Glomerular visceral epithelial cell (primary cell): ENCODE measurements around the gene TTYH1.

Experiments
- DNase-seq: peaks from one replicate; pipeline ENCODE4 v3.0.0-alpha.2; 2016; ENCODE audit errors: extremely low spot score

Gene TTYH1

DNA sequence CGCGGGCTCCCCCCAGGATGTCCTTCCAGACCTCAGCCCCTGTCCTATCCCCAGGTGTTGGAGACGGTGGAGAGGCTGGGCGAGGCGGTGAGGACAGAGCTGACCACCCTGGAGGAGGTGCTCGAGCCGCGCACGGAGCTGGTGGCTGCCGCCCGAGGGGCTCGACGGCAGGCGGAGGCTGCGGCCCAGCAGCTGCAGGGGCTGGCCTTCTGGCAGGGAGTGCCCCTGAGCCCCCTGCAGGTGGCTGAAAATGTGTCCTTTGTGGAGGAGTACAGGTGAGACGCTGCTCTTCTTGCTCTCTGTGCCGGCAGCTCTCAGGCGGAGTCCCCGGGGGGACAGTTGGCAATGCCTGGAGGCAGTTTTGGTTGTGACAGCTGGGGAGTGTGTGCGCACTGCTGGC is 6.9 kb downstream of the TTYH1 start:
- DNase-seq, result no peak

DNA sequence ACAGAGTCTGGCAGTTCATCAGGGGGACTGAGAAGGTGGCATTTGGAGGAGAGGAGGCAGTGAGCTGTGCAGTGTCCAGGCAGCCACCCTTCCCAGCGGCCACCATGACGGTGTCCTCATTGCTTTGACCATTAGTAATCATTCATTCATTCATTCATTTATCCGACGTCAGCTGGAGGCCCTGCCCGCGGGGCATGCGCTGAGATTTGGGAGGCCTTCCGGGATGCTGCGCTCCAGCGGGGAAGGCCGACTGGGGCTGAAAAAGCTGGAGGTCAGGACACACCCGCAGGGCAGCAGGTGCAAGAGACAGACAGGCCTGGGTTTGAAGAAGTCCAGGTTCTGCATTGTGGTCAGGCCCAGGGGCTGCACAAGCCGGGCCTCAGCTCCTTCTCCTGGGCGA is 8.9 kb downstream of the TTYH1 start:
- no peak for DNase-seq

DNA sequence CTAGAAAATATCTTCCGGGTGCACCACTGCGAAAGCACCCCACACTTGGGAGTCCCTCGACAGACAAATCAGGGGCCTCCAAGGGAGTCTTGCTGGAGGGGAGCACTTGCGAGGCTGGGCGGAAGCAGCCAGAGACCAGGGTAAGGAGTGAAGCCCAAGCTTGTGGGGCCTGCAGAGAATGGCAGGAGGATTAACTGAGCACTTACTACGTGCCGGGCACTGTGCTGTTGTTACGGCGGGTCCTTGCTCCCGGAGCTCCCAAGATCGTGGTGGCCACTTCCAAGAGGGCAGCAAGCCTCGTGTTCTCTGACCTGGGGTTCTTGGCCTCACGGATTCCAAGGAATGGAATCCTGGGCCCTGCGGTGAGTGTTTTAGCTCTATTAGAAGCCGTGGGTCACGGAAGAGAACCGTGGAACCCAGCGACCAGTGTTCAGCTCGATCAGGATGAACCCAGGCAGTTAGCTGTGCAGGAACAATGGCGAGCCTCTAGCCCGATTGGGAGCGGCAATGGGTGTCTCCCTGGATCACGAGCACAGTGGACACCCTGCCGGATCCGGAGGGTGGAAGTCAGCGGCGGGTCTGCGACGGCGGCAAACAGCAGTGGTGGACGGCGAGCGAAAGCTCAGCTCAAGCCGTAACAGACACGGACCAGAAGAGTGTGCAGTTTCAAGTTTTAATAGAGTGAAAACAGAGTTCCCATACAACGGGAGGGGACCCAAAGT is 9.6 kb downstream of the TTYH1 start:
- no peak for DNase-seq

DNA sequence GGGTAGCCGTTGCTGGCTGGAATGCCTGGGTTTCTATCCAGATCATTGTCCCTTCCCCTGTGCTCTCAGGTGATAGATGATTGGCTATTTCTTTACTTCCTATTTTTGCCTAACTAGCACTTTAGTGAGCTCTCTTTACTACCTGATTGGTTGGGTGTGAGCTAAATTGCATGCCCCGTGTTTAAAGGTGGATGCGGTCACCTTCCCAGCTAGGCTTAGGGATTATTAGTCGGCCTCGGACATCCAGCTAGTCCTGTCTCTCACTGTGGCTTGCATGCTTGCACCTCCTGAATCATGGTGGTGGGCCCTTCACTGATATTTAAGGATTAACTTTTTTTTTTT is 10.1 kb downstream of the TTYH1 start:
- DNase-seq, result no peak

DNA sequence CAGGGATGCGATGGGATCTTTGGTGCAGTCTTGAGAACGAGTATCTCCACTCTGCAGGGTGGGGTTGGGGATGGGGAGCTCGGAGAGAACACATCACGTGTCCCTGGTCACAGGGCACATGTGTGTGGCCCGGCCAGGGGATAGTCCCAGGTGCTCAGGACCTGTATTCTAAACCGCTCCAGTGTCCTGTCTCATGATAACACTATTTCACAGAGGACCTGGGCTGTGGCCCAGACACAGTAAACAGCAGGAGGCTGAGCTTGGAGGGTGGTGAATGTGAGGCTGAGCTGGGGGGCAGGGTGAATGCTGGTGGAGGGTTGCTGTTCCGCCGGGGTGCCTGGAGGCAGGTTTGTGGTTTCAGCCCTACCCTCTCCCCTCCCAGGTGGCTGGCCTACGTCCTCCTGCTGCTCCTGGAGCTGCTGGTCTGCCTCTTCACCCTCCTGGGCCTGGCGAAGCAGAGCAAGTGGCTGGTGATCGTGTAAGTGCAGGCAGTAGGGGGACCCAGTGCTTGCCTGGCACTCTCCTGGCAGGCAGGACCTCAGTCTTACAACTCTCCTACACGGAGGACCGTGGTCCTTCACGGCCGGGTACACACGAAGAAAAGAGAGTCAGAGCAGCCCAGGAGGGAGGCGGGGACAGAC is 11.1 kb downstream of the TTYH1 start:
- DNase-seq, result no peak

DNA sequence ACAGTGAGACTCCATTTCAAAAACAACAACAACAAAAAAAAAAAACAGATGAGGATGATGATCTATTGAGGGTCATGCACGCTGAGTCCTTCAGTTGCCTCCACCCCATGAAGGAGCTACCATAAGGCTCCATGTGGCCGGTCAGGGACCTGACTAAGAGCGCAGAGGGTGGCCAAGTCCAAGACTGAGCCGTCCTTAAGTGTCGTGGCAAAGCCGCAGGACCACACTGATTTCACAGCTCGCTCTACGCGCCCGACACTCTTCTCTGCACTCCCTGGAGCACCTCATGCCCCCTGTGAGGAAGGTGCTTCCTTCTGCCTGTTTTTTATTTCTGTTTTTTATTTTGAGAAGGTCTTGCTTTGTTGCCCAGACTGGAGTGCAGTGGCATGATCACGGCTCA is 12.3 kb downstream of the TTYH1 start:
- no peak for DNase-seq

DNA sequence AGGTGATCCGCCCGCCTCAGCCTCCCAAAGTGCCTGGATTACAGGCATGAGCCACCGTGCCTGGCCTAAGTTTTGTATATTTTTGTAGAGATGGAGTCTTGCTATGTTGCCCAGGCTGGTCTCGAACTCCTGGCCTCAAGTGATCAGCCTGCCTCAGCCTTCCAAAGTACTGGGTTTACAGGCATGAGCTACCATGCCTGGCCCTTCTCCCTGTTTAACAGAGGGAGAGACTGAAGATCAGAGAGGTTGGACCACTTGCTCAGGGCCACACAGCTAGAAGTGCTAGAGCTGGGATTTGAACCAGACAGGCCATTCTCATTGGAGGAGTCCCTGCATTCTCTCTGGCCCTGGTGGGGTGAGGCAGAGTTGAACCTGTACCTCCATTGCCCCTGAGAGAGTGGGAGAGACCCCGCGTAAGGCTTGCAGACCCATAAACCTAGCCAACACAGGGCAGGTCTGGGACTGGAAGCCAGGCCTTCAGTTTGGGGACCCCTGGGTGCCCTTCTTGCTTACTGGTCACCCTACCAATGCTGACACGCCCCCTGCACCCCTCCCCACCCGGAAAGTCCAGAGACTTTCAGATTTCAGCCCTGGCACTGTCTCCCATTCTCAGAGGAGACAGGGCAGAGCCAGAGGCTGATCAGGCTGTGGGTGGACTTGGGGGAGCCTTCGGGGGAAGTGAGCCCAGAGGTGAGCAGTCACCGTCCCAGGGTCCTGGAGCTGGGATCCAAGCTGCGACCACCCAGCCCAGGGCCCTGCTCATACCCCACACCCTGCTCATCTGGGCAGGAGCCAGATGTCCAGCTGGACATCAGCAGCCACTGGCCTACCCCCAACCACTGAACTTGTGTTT is 13.3 kb downstream of the TTYH1 start:
- DNase-seq, result no peak

DNA sequence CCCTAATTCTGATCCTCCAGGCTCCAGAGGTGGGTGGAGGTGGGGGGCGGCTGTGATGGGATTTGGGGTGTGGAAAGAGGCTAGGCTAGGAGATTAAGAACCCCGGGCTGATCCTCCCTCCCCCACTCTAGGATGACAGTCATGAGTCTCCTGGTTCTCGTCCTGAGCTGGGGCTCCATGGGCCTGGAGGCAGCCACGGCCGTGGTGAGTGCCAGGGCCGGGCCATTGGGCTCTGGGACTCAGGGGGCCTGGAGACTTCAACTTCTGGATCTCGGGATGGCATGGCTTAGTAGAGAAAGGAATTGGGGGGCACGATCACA is 13.9 kb downstream of the TTYH1 start:
- DNase-seq, result no peak

DNA sequence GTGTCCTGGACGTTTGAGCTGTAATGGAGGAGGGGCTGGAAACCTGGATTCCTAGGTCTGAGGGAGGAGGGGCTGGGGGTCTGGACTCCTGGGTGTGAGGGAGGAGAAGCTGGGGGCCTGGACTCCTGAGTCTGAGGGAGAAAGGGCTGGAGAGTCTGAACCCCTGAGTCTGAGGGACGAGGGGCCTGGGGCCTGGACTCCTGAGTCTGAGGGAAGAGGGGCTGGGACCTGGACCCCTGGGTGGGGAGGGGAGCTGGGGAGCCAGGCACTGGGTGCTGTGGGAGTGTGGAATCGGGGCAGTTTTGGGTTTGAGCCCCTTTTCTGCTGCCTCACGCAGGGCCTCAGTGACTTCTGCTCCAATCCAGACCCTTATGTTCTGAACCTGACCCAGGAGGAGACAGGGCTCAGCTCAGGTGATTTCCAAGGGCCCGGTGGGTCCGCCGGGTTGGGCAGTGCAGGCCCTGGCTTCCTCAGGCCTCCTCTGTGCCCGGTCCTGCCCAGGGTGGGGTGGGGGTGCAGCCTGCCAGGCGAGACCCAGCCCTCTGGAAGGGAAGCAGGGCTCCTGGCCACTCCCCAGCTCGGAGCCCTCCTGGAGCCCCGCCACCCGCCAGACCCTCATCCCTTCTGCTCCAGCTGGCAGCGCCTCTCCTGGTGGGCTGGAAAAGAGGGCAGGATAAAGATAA is 14.4 kb downstream of the TTYH1 start:
- DNase-seq, result no peak

DNA sequence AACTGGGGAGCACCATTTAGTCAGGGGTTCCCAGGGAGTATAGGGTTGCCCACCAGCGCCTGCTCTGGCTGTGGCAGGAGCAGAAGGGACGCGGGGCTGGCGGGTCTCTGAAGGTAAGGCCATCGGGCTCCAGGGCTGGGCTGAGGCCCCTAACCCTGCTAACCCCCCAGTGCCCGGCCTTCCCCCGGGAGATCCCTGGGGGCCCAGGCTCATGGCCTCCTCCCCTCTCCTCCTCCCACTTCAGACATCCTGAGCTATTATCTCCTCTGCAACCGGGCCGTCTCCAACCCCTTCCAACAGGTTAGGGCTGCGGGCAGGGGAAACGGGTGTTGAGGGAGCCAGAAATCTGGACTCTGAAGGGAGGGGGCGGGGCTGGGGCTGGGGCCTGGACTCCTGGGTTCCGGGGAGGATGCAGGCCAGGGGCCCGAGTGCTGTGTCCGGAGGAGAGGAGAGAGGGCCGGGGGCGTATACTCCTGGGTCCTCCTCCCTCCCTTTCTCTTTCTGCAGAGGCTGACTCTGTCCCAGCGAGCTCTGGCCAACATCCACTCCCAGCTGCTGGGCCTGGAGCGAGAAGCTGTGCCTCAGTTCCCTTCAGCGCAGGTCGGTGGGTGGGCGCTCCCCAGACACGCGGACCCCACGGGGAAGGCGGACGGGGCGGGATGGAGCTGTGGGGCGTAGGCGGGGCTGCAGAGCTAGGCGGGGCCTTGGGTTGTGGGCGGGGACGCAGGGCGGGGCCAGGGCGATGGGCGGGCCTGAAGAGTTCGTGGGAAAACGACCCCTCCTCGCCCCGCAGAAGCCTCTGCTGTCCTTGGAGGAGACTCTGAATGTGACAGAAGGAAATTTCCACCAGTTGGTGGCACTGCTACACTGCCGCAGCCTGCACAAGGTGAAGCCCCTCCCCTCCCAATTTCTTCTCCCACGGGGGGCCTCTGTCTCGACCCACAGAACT is 15.3 kb downstream of the TTYH1 start:
- DNase-seq, result peak; percentile 29

DNA sequence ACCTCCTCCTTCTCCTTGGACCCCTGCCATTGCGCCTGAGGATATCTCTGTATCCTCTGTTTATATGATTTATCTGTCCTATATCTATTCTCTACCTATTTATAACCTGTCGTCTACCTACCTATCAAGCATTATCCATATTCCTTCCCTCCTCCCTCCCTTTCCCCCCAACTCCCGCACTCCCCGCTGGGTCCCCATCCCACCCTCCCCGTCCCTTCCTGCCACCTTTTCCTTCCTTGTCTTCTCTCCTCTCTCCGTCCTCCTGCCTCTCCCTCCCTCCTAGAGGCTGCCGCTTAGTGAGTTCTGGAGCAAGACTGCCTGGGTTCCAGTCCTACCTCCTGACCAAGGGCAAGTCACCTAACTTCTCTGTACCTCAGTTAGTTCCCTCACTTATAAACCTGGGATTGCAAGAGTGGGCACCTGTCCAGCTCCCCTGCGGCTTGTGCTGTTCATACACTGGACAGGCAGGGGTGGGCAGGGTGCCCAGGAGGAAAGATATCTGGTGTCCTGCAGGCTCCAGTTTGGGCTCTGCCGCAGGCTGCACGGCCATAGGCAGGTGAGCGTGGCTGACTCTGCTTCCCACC is 16.1 kb downstream of the TTYH1 start:
- peak; percentile 72 for DNase-seq

DNA sequence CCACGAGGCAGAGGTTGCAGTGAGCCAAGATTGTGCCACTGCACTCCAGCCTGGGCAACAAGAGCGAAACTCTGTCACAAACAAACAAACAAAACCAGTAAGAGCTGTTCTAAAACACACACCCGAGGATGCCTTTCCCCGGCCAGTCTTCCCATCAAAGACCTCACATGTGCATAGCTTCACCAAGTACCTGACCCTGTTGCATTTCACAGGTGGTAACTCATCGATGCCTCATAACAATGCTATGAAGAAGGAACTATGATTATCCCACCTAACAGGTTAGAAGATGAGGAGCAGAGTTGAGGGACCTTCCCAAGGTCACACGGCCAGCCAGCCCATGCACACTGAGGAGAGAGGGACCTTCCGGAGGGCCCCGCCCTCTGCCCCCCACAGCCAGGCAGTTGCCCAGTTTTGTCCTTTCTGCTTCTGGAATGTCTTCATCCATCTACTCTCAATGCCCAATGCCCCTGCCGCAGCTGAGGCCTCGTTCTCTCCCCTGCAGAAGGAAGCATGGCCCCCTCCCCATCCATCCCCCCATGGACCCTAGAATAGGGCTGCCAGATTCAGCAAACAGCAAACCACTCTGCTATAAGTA is 17.0 kb downstream of the TTYH1 start:
- no peak for DNase-seq

DNA sequence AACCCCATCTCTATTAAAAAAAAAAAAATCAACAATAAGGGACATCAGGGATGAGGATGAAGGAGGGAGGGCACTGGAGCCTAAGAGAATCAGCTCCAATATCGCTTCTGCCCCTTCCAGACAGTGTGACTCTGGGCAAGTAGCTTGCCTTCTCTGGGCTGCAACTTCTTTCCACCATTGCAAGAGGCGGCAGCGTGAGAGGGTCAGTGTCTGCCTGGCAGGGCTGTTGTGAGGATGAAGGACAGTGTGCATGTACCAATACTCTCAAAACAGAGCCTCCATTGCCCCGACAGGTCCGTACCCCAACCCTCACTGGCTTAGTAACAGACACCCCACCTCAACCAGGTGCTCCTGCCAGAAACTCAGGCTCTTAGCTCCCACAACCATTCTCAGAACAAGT is 18.4 kb downstream of the TTYH1 start:
- DNase-seq, result no peak

DNA sequence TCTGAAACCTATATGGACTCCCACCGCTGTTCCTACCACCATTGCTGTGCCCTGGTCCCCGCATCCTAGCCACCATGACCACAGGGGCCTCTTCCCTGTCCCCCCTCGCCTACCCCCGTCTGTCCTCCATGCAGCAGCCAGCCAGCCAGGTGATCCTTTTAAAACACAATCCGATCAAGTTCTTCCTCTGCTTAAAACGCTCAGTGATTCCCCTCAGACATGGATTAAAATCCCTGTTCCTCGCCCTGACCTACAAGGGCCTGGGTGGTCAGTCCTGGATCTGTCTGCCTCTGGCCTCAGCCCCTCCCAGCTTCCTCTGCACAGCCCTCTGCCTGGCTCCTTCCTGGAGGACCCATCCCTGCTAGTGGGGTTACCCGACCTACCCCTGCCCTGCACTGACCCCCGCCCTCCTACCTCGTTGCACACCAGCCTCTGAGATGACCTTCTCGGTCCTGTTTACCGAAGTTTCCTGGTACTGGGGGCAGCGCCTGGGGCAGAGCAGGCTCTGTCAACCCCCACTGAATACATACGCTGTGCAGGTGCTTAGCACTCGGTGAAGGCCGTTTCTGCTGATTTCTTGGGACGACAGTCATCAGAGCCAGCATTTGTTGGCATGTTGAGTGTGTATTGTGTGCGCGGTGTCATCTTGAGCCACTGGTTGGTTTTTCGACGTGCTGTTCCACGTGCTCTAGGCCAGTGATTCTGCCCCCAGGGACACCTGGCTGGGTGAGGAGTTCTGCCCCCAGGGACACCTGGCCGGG is 19.0 kb downstream of the TTYH1 start:
- DNase-seq, result no peak

DNA sequence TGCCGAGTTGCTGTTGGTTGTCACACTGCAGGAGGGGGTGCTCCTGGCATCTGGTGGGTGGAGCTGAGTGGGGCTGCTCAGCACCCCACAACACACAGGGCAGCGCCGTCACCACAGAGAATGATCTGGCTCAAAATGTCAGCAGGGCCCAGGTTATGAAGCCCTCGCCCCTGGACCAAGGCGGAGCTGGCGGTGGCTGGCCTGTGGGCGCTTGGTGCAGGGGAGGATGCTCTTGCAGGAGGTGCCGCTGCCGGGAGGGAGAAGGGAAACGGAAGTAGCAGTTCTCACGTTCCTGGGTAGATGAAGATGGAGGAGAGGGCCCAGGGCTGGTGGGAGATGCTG is 19.6 kb downstream of the TTYH1 start:
- DNase-seq, result no peak

DNA sequence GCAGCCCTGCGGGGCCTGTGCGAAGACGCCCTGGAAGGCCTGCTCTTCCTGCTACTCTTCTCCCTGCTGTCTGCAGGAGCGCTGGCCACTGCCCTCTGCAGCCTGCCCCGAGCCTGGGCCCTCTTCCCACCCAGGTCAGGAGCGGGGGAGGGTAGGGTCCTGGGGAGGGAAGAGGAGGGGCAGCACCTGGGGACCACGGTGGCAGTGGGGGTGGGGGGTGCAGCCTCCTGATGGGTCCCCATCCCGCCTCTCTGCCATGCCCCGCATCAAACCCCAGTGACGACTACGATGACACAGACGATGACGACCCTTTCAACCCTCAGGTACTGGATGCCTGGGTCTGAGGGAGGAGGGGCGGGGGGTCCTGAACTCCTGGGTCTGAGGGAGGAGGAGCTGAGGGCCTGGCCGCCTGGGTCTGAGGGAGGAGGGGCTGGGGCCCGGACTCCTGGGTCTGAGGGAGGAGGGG is 20.3 kb downstream of the TTYH1 start:
- DNase-seq, result no peak

DNA sequence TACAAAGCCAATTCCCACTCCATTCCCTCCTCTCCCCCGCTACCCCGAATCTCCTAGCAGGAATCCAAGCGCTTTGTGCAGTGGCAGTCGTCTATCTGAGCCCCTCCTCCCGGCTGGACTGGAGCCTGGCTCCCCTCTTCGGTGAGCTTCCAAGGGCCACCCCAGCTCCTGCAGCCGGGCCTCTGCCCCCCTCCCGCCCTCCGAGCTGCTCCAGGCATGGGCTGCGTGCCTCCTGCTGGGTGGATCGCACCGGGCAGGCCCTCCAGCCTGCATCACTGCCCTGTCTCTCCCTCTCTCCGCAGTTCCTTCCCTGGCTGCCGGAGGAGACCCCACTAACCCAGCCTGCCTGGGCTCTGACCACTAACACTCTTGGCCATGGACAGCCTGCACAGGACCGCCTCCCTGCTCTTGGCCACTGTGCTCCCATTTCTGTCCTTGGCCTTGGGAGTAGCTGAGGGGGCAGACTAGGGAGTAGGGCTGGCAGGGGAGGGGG is 20.8 kb downstream of the TTYH1 start:
- no peak for DNase-seq

DNA sequence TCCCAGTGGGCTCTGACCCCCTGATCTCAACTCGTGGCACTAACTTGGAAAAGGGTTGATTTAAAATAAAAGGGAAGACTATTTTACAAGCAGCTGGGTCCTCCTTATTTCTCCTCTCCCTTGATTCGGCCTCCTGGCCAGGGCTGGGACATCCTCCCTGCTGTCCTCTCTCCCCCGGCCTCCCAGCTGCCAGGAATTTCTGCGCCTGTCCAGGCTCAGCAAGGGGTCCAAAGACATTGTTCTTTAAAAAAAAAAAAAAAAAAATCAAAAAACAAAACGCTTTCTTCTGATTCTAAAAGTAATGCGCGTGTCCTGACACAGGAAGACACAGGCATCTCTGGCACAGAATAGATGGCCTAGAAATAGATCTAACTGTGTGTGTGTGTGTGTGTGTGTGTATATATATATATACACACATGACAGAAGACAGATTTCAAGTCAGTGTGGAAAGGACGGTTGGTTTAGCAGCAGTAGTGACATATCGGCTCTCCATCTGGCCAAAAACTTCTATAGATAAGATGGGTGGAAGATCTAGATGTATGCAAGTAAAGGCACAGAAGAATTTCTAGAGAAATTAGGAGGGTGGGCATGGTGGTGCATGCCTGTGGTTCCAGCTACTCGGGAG is 21.5 kb downstream of the TTYH1 start:
- no peak for DNase-seq

DNA sequence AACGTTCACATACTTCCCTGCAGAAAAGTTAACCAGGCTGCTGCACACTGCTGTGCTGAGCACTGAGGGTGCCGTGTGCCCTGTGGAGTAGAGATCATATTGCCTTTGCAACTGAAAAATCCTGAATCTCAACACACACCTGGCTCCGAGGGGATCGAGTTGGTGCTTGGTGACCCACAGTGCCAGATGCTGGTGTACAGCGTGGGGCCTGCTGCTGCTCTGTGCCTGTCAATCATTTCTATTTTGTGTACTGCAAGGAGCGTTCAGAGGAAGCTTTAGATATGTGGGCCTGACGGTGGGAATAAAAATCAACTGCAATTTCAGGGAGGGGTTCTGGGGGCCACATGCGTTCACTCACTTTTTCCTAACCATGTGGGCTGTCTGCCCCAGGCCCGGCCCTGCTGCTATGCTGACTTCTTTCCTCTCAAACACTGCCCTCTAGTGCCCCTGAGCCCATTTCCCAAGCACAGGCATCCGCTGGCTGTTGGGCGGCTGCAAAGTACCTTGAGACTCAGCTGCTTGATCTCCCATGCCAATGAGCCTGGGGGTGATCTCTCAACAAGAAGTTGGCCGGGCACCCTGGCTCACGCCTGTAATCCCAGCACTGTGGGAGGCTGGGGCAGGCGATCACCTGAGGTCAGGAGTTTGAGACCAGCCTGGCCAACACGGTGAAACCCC is 24.0 kb downstream of the TTYH1 start:
- DNase-seq, result no peak
